H54 (cell line): ENCODE results near the gene METTL22.

Experiments used
- DNase-seq: peaks from one replicate; pipeline ENCODE4 v3.0.0; 2011; ENCODE audit warnings: low spot score, mixed read lengths; ENCODE audit not compliant: insufficient read length
- FAIRE-seq: peaks from 3 replicates; lab custom pipeline; 2011; peaks lifted over from hg19 to GRCh38; lab: Jason Lieb, UNC
- POLR2A ChIP-seq: IDR thresholded peaks from 2 replicates; pipeline ENCODE4 v1.6.1; 2011; ENCODE audit warnings: low read depth, mild to moderate bottlenecking, low read length

The METTL22 gene, protein sequence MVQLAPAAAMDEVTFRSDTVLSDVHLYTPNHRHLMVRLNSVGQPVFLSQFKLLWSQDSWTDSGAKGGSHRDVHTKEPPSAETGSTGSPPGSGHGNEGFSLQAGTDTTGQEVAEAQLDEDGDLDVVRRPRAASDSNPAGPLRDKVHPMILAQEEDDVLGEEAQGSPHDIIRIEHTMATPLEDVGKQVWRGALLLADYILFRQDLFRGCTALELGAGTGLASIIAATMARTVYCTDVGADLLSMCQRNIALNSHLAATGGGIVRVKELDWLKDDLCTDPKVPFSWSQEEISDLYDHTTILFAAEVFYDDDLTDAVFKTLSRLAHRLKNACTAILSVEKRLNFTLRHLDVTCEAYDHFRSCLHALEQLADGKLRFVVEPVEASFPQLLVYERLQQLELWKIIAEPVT

DNA sequence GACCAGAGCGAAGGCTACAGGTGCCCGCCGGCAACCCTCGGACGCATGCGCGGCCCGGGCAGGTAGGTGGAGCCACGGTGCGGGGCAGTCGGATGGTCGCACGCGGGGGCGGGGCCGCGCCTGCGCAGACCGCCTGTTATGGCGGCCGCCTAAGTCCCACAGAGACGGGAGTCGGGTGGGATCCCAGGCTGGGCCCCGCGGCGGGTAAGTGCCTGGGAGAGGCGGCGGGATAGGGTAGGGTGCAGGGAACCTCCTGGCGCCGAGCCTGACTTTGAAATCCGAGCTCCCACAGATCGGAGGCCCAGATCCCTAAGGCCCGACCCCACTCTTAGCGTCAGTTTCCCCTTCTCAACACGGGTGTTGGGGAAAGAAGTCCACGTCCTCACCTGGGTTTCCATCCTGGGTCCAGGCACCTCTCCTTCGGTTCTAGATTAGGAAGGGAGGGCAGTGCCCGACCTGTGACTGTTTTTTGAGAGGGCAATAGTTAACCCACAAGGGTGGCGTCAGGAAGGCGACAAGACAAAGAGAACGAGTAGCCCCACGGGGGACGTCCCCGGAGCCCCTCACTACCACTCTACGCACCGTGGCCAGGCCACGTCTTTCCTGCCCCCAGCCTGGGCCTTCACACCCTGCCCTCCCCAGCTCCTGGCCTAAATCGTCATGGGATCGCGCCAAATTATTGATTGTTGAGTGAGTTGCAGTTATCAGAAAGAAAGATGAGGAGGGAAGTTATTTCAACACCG is at the start of gene METTL22:
Gene METTL22, plus strand, starts transcription at position 127 of the 743 bp plus-strand sequence. CDS start 3,968 bp downstream, outside the sequence.
- TF ChIP-seq POLR2A, result peak; percentile 78
- FAIRE-seq (no peak), DNase-seq (peak; percentile 87)

DNA sequence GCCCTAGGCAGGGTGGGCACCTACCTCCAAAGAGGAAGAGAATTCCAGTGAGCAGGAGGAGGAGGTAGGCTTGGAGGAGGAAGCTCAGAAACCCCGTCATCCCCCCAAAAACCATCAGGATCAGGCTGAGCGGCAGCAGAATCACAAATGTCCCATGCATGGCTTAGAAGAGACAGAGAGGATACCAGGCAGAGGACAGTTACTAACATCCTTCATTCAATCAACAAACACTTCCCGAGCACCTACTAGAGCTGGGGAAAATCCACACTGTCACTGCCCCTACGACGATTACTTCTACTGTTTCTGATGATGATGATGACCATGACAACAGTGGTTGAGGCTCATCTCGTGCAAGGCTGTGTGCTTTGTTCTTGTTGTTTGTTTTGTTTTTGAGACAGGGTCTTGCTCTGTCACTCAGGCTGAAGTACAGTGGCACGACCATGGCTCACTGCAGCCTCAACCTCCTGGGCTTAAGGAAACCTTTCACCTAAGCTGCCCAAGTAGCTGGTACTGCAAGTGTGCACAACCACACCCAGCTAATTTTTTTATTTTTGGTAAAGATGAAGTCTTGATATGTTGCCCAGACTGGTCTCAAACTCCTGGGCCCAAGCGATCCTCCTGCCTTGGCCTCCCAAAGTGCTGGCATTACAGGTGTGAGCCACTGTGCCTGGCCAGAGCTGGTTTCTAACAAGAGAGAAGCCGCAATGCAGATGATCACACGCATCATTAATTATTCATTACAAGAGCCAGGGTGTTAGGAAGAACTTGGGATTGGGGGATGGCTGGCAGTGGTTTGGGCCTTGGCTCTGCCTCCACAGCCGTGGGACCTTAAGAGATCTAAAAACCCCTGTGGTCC is 49.2 kb upstream of the METTL22 start:
- FAIRE-seq (no peak), DNase-seq (no peak)
- no peak for TF ChIP-seq POLR2A

DNA sequence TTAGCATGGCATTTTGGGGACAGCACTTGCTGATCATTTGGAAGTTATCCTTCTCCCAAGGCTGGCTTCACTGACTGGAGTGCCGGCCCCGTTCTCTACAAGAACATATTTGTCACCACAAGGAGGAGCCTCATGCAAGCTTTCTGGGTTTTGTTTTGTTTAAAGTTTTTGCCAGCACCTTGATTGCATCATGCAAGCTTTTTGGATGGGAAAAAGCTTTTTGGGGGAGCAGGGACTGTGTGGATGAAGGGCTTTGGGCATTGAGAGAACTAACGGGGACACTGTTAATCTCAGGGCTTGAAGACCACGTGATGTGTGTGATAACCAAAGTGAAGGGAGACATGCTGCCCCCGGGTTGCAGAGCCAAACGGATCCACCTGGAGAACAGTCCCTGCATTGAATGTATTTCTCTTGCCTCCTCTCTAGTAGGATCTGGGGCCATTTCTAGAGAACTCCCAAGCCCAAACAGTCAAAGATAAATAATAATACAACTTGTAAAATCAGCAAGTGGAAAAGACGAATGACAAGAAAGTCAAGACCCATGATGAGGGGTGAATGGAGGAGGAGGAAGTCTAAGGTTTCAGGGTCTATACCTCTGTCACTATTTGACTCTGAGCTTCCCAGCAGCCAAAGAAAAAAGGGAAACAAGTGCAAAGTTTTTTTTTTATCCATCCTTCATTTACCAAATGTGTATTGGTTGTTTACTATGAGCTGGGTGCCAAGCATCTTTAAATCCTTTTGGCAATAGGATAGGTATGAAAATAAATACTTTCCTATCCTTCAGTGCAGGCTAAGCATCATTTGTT is 48.4 kb upstream of the METTL22 start:
- FAIRE-seq, result no peak
- DNase-seq, result peak; percentile 40
- no peak for TF ChIP-seq POLR2A

DNA sequence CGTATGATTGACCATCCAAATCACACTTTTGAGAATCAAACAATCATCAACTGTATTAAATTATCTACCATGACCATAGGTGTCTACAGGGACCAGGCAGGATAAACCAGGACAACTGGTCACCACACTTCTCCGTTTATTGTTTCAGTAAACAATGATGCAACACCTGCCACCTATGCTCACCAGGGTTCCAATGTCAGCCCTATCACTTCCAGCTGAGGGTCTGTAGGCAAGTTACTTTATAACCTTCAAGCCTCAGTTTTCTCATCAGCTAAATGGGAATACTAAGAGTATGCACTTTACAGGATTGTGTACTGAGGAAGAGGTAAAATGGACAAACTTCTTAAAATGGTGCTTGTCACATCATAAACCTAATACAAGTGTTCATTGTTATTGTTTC is 46.1 kb upstream of the METTL22 start:
- TF ChIP-seq POLR2A, result no peak
- no peak for FAIRE-seq
- no peak for DNase-seq

DNA sequence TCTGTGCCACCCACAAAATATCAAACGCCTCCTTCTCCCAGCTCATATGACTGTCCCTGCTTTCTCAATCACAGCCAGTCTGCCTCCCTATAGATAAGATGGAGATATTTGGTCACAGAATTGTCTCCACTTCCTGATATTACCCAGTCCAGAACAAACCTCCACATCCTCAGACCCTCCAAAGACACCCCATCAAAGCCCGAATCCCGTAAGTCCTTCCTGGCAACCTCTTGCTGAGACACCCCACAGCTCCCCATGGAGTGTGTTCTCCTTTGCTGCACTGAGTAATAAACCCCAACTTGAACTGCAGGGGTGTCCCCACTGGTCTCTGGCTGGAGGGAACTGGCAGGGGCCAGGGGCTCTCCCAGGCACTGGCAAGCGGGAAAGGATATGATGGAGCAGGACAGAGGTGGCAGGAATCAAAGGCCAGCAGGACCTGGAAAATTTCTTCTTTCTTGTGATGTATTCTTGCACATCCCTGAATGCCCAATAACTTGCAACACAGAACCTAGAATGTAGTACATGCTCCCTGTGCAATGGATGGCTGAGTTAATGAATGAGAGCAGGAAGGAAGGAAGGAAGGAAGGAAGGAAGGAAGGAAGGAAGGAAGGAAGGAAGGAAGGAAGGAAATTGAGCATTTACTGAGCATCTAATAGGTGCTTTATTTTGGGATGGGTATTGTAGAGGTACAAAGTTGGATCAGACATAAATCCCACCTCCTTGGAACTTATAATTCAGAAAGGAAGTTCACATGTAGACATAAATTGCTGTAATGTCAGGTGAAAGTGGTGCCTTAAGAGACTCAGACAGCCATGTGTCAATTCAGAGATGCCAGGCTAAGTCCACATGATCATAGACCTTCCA is 45.1 kb upstream of the METTL22 start:
- FAIRE-seq, result no peak
- TF ChIP-seq POLR2A, result no peak
- DNase-seq, result no peak

DNA sequence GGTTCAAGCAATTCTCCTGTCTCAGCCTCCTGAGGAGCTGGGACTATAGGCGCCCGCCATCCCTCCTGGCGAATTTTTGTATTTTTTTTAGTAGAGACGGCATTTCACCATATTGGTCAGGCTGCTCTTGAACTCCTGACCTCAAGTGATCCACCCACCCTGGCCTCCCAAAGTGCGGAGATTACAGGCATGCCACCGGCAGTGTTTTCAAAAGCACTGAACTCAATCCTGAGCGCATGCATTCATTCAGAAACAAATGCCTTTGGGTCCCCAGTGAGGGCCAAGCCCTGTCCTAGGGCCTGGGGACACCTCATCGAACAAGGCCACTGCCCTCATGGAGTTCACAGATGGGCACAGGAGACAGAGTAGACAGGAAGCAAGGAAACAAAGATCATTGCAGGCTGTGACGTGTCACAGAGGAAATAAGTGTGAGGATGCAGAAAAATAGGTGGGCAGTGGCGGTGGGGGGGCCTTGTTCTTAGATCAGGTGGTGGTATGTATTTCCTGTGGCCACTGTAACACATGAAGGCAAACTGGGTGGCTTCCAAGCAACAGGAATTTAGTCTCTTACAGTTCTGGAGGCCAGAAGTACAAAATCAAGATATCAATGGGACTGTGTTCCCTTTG is 43.7 kb upstream of the METTL22 start:
- TF ChIP-seq POLR2A, result no peak
- DNase-seq (no peak), FAIRE-seq (no peak)

DNA sequence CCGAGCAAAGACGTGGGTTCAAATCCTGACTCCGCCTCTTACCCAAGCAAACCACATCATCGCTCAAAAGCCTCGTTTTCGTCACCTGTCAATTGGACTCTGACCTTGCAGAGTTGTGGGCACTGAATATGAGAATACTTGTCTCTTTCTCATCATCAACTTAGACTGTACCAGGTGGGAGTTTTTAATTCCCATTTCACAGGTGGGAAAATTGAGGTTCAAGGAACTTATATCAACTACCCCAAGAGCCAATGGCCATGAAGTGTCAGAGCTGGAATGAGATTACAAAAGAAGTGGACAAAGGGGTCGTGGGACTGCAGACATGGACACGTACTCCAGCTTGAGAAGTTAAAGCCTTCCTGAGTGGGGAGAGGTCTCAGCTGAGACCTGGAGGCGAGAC is 41.9 kb upstream of the METTL22 start:
- FAIRE-seq (no peak), DNase-seq (no peak)
- TF ChIP-seq POLR2A, result no peak

DNA sequence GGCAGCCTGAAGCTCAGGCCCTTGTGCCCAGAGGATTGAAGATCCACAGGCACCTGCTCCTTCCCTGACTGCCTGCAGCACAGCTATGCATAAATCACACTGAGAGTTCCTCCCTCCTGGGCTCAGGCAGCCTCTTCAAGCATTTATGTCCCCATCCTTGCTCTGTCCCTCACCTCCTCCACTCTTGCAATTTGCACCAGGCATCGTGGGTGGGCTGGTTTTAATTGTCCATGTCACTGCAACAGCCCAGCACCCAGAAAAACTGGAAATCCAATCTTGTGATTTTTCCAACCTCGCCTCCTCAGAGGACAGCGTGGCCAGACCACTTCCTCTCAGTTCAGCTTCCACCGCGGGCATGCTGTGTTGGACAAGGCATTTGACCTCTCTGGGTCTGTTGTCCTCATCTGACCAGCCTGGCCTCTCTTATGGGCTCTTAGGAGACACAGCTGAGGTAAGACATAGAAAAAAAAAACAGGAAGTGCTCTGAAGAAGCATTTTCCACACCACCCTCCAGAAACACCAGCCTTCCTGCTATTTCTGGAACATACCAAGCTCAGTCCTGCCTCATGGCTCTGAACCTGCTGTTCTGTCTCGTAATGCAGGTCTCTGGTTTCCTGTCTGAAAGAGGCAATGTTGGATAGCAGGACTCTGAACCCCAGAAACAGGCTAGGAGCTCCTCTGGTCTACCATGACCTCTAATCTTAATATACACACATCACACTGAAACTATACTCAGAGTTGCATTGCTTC is 39.5 kb upstream of the METTL22 start:
- DNase-seq, result no peak
- TF ChIP-seq POLR2A, result no peak
- FAIRE-seq, result no peak

DNA sequence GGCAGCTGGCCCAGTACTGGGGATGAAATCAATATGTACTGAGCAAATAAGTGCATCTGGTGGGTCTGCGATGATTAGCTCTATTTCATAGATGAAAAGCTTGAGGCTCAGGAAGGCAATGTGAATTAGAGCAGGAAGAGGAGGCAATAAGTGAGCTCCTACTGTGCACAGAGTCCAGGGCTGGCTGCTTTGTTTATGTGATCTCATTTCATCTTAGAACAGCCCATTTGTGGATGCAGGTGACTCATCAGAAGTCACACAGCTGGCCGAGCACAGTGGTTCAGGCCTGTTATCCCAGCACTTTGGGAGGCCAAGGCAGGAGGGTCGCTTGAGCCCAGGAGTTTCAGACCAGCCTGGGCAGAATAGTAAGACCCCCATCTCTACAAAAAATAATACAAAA is 38.3 kb upstream of the METTL22 start:
- no peak for TF ChIP-seq POLR2A
- peak; percentile 42 for DNase-seq
- FAIRE-seq, result peak; percentile 11

DNA sequence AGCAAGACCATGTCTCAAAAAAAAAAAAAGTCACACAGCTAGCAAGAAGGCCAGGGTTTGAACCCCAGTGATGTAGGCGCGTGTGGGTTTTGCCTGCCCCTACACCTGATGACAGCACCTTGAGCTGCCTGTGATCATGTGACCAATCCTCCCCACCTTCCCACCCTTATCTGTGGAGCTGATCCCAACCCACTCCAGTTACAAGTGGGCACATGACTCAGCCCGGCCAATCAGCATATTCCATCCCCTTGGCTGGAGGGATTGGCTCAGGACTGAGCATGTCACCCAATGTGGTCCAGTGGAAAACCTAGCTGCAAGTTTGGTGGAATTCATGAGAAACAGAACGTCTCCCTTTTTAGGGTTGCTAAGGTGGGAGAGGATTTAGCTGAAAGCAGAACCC is 37.8 kb upstream of the METTL22 start:
- FAIRE-seq (no peak), DNase-seq (no peak)
- no peak for TF ChIP-seq POLR2A

DNA sequence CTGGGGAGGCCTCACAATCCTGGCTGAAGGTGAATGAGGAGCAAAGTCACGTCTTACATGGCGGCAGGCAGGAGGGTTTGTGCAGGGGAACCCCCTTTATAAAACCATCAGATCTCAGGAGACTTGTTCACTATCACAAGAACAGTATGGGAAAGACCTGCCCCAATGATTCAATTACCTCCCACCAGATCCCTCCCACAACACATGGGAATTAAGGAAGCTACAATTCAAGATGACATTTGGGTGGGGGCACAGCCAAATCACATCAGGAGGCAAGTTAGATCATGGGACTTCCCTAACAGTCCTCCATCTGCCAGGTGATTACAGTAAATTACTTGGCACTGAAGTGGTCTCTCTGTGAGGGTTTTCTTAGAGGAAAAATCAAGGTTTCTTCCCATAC is 36.5 kb upstream of the METTL22 start:
- DNase-seq (no peak), FAIRE-seq (no peak)
- TF ChIP-seq POLR2A, result no peak
